ENCODE measurements around the gene SGIP1. TPM values are rescaled to one million over a fixed set of nuclear protein-coding genes. Genes with fewer than 3 reads are reported as not detected.
A peak's percentile ranks its signal among the peaks of the same experiment; 100 is the strongest.
"Not testable (repeated sequence)": the region's sequence is repeated elsewhere in the genome, so short reads cannot be mapped to it uniquely, and the experiment has no call there.

SGIP1 gene
- total RNA-seq, 1 experiment from 2014 or later, result not detected

- DNase-seq (ENCODE audit: low read depth), result no peak
These were observed 19.9 kb downstream of the SGIP1 start for GRCh38 chr1:66553846-66554245.

- no peak for DNase-seq (ENCODE audit: low read depth)
These were observed 22.2 kb downstream of the SGIP1 start for GRCh38 chr1:66556161-66556611.

GRCh38 chr1:66557157-66557556 is 23.2 kb downstream of the SGIP1 start:
- DNase-seq (ENCODE audit: low read depth), result no peak

GRCh38 chr1:66559517-66559916 is 25.6 kb downstream of the SGIP1 start:
- DNase-seq (ENCODE audit: low read depth), result no peak

GRCh38 chr1:66562561-66562960 is 28.6 kb downstream of the SGIP1 start:
- DNase-seq (ENCODE audit: low read depth), result no peak

GRCh38 chr1:66563094-66563800 is 29.3 kb downstream of the SGIP1 start:
- peak; percentile 85 for DNase-seq (ENCODE audit: low read depth)

- DNase-seq (ENCODE audit: low read depth), result peak; percentile 92
These were observed 30.1 kb downstream of the SGIP1 start for GRCh38 chr1:66563941-66564630.

GRCh38 chr1:66570196-66570595 is 36.2 kb downstream of the SGIP1 start:
- no peak for DNase-seq (ENCODE audit: low read depth)

GRCh38 chr1:66571789-66572188 is 37.8 kb downstream of the SGIP1 start:
- DNase-seq (ENCODE audit: low read depth), result peak; percentile 7

GRCh38 chr1:66575739-66576138 is 41.8 kb downstream of the SGIP1 start:
- no peak for DNase-seq (ENCODE audit: low read depth)

- peak; percentile 30 for DNase-seq (ENCODE audit: low read depth)
These were observed 42.7 kb downstream of the SGIP1 start for GRCh38 chr1:66576645-66577044.

GRCh38 chr1:66578841-66579240 is 44.9 kb downstream of the SGIP1 start:
- DNase-seq (ENCODE audit: low read depth), result no peak

GRCh38 chr1:66580081-66580480 is 46.1 kb downstream of the SGIP1 start:
- no peak for DNase-seq (ENCODE audit: low read depth)

GRCh38 chr1:66583021-66583420 is 49.1 kb downstream of the SGIP1 start:
- DNase-seq (ENCODE audit: low read depth), result no peak

GRCh38 chr1:66585002-66585401 is 51.0 kb downstream of the SGIP1 start:
- no peak for DNase-seq (ENCODE audit: low read depth)

- no peak for DNase-seq (ENCODE audit: low read depth)
These were observed 55.4 kb downstream of the SGIP1 start for GRCh38 chr1:66589326-66589725.

GRCh38 chr1:66592106-66592507 is 58.2 kb downstream of the SGIP1 start:
- not testable (repeated sequence) for DNase-seq (ENCODE audit: low read depth)

GRCh38 chr1:66596191-66596590 is 62.2 kb downstream of the SGIP1 start:
- DNase-seq (ENCODE audit: low read depth), result no peak

- DNase-seq (ENCODE audit: low read depth), result no peak
These were observed 63.5 kb downstream of the SGIP1 start for GRCh38 chr1:66597500-66597899.

GRCh38 chr1:66598670-66599069 is 64.7 kb downstream of the SGIP1 start:
- DNase-seq (ENCODE audit: low read depth), result peak; percentile 70

GRCh38 chr1:66599346-66599745 is 65.4 kb downstream of the SGIP1 start:
- DNase-seq (ENCODE audit: low read depth), result no peak

GRCh38 chr1:66599899-66600737 is 66.2 kb downstream of the SGIP1 start:
- no peak for DNase-seq (ENCODE audit: low read depth)
